WTC11 (cell line): ENCODE data around the gene TMC4. TPM values are rescaled to one million over a fixed set of nuclear protein-coding genes. Genes with fewer than 3 reads are reported as not detected.
A peak's percentile ranks its signal among the peaks of the same experiment; 100 is the strongest.

Source experiments
- ATF6 ChIP-seq: sonication (generic); formaldehyde crosslinking; IDR thresholded peaks from 2 replicates; pipeline ENCODE4 v1.8.1; 2023; ENCODE audit warnings: mild to moderate bottlenecking, missing genetic modification reagents
- CBFB ChIP-seq: sonication (generic); formaldehyde crosslinking; IDR thresholded peaks from 2 replicates; pipeline ENCODE4 v1.8.1; 2022; ENCODE audit warnings: mild to moderate bottlenecking, low read depth, missing genetic modification reagents
- CDX4 ChIP-seq: fragments of 250-450 bp; sonication (Bioruptor Pico); IDR thresholded peaks from 2 replicates; pipeline ENCODE4 v1.9.0; 2021; ENCODE audit warnings: moderate library complexity, mild to moderate bottlenecking, inconsistent platforms, borderline replicate concordance
- CREB1 ChIP-seq: sonication (generic); formaldehyde crosslinking; IDR thresholded peaks from 2 replicates; pipeline ENCODE4 v1.8.0; 2023; ENCODE audit warnings: mild to moderate bottlenecking, missing genetic modification reagents
- E2F5 ChIP-seq: sonication (generic); formaldehyde crosslinking; IDR thresholded peaks from 2 replicates; pipeline ENCODE4 v1.8.1; 2022; ENCODE audit warnings: mild to moderate bottlenecking, moderate library complexity, missing genetic modification reagents
- GRHL2 ChIP-seq: fragments of 250-450 bp; sonication (Bioruptor Pico); IDR thresholded peaks from 2 replicates; pipeline ENCODE4 v1.8.0; 2022; ENCODE audit warnings: mild to moderate bottlenecking, moderate library complexity; ENCODE audit not compliant: insufficient replicate concordance, severe bottlenecking
- MLX ChIP-seq: sonication (generic); formaldehyde crosslinking; IDR thresholded peaks from 2 replicates; pipeline ENCODE4 v1.8.1; 2023; ENCODE audit warnings: mild to moderate bottlenecking, missing genetic modification reagents, moderate library complexity
- NFYB ChIP-seq: sonication (generic); formaldehyde crosslinking; conservative IDR thresholded peaks from 2 replicates; pipeline ENCODE4 v1.8.0; 2022; ENCODE audit warnings: low read depth, missing genetic modification reagents
- PRDM15 ChIP-seq: sonication (generic); formaldehyde crosslinking; IDR thresholded peaks from 2 replicates; pipeline ENCODE4 v1.8.0; 2022; ENCODE audit warnings: missing genetic modification reagents
- PRRX2 ChIP-seq: fragments of 250-450 bp; sonication (Bioruptor Pico); IDR thresholded peaks from 2 replicates; pipeline ENCODE4 v1.8.0; 2021; ENCODE audit warnings: mild to moderate bottlenecking
- SMAD4 ChIP-seq: sonication (generic); formaldehyde crosslinking; IDR thresholded peaks from 2 replicates; pipeline ENCODE4 v1.8.0; 2022; ENCODE audit warnings: mild to moderate bottlenecking, missing genetic modification reagents
- USF1 ChIP-seq: sonication (generic); formaldehyde crosslinking; IDR thresholded peaks from 2 replicates; pipeline ENCODE4 v1.8.0; 2022; ENCODE audit warnings: mild to moderate bottlenecking, missing genetic modification reagents
- ZNF219 ChIP-seq: sonication (generic); formaldehyde crosslinking; IDR thresholded peaks from 2 replicates; pipeline ENCODE4 v1.8.0; 2023; ENCODE audit warnings: missing genetic modification reagents, mild to moderate bottlenecking, borderline replicate concordance
- ZNF232 ChIP-seq: sonication (generic); formaldehyde crosslinking; IDR thresholded peaks from 2 replicates; pipeline ENCODE4 v1.8.0; 2022; ENCODE audit warnings: mild to moderate bottlenecking, missing genetic modification reagents
- ZNF317 ChIP-seq: sonication (generic); formaldehyde crosslinking; IDR thresholded peaks from 2 replicates; pipeline ENCODE4 v1.8.1; 2023; ENCODE audit warnings: low read depth, mild to moderate bottlenecking, moderate library complexity, missing genetic modification reagents, borderline replicate concordance
- ZNF425 ChIP-seq: fragments of 250-450 bp; sonication (Bioruptor Pico); conservative IDR thresholded peaks from 2 replicates; pipeline ENCODE4 v1.9.0; 2021; ENCODE audit warnings: mild to moderate bottlenecking
- ZNF512 ChIP-seq: sonication (generic); formaldehyde crosslinking; IDR thresholded peaks from 2 replicates; pipeline ENCODE4 v1.8.1; 2022; ENCODE audit warnings: missing genetic modification reagents, borderline replicate concordance
- ZNF532 ChIP-seq: fragments of 250-450 bp; sonication (Bioruptor Pico); IDR thresholded peaks from 2 replicates; pipeline ENCODE4 v1.9.0; 2021; ENCODE audit warnings: mild to moderate bottlenecking, borderline replicate concordance
- ZNF671 ChIP-seq: fragments of 250-450 bp; sonication (Bioruptor Pico); IDR thresholded peaks from 2 replicates; pipeline ENCODE4 v1.8.0; 2021; ENCODE audit warnings: mild to moderate bottlenecking
- total RNA-seq: library from RNA; stranded (reverse); gene quantifications from 3 replicates; pipeline ENCODE4 v1.2.3, GENCODE V29; 2021

TMC4 gene
- total RNA-seq, 1 experiment from 2014 or later, result 9.3 TPM

- TF ChIP-seq CREB1 (CRISPR knock-in tag) (no peak), ZNF425 (no peak), ZNF671 (no peak), SMAD4 (CRISPR knock-in tag) (no peak), ZNF219 (CRISPR knock-in tag) (no peak), PRDM15 (CRISPR knock-in tag) (no peak), ZNF232 (CRISPR knock-in tag) (no peak; the same call in 1 of the 2 replicates), CDX4 (no peak), USF1 (CRISPR knock-in tag) (0 out of 2 replicates have a peak, but pooled peaks have one; percentile 3), CBFB (CRISPR knock-in tag) (0 out of 2 replicates have a peak, but pooled peaks have one; percentile 72), PRRX2 (CRISPR knock-in tag) (no peak), ZNF512 (CRISPR knock-in tag) (no peak), MLX (CRISPR knock-in tag) (no peak), ATF6 (CRISPR knock-in tag) (no peak), NFYB (CRISPR knock-in tag) (no peak), ZNF532 (no peak), E2F5 (peak; percentile 71; the same call in 1 of the 2 replicates), GRHL2 (CRISPR knock-in tag) (no peak), ZNF317 (CRISPR knock-in tag) (no peak; the same call in 1 of the 2 replicates)
- TF ChIP-seq, all 79 proteins: peak for 18
These were observed 18.3 kb upstream of the TMC4 start, which contains the start of gene TSEN34 (continued) for GRCh38 chr19:54191011-54191810.
